Measurements from ENCODE around the gene STK32B.

STK32B gene

DNA sequence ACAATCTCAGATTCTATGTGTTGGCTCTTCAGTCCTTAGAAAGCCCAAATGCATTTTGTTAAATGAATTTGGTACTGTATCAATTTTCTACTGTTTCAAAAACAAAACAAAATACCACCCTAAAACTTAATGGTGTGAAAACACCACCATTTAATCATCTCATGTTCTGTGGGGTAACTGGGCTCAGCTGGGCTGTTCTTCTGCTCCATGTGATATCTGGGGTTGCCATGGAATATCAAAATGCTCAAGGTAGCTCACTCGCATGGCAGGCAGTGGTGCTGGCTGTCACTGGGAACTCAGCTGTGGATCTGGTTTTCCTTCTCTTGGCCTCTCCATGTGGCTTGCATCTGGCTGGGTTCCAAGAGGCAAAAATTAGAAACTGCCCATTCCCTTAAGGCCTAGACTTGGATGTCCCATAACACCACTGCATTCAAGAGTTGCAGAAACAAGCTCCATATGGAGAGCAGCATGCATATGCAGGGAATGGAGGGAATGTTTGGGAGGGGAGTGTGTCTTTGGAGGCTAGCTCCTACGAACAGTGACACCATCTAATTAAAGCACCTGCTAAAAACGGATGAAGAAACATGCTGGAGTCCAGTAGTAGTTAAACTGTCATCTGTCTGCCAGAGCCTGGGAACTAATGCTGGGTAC is 279.2 kb downstream of the STK32B start:
- no peak overlapping the region for H3K27ac ChIP-seq
- TF ChIP-seq ZFX (IDR thresholded peaks at IDR 0.05; ENCODE audit: borderline replicate concordance): no peak
- TF ChIP-seq, protein P1, sequence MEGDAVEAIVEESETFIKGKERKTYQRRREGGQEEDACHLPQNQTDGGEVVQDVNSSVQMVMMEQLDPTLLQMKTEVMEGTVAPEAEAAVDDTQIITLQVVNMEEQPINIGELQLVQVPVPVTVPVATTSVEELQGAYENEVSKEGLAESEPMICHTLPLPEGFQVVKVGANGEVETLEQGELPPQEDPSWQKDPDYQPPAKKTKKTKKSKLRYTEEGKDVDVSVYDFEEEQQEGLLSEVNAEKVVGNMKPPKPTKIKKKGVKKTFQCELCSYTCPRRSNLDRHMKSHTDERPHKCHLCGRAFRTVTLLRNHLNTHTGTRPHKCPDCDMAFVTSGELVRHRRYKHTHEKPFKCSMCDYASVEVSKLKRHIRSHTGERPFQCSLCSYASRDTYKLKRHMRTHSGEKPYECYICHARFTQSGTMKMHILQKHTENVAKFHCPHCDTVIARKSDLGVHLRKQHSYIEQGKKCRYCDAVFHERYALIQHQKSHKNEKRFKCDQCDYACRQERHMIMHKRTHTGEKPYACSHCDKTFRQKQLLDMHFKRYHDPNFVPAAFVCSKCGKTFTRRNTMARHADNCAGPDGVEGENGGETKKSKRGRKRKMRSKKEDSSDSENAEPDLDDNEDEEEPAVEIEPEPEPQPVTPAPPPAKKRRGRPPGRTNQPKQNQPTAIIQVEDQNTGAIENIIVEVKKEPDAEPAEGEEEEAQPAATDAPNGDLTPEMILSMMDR (IDR thresholded peaks at IDR 0.05): no peak

DNA sequence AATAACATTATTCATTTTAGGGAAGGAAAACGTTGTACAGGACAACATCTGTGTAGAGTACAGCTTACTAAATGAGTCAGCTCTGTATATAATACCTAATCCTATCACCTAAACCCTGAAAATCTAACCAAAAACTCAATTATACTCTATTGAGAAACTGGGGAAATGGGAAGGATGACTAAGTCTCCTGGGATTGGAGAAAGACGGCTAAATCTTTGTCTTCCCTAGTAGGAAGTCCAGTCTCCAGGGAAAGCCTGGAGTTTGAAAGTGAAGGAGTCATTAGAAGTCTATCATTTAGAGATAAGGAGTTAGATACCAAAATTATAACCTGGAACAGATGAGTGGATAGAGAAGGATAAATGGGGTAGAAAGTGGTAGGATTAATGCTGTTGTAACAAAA is 286.5 kb downstream of the STK32B start:
- no peak for TF ChIP-seq ZFX (IDR thresholded peaks at IDR 0.05; ENCODE audit: borderline replicate concordance)
- TF ChIP-seq, protein P1 (IDR thresholded peaks at IDR 0.05): no peak
- no peak overlapping the region for H3K27ac ChIP-seq

DNA sequence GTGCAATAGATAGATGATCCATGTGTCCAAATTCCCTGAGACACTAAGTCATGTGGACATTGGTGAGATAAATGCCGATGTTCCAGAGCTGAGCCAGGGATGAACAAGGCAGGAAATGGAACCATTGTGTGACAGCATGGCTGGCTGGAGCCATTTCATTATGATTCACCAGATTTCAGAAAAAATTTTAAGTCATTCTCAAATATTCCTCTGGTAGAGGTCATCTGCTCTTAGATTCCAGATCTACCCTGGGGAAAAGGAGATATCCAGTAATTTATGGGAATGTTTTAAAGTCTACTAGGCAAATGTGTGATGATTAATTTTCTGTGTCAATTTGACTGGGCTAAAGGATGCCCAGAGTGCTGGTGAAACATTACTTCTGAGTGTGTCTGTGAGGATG is 287.3 kb downstream of the STK32B start:
- H3K27ac ChIP-seq: no peak overlapping the region
- no peak for TF ChIP-seq ZFX (IDR thresholded peaks at IDR 0.05; ENCODE audit: borderline replicate concordance)
- TF ChIP-seq, protein P1 (IDR thresholded peaks at IDR 0.05): no peak

DNA sequence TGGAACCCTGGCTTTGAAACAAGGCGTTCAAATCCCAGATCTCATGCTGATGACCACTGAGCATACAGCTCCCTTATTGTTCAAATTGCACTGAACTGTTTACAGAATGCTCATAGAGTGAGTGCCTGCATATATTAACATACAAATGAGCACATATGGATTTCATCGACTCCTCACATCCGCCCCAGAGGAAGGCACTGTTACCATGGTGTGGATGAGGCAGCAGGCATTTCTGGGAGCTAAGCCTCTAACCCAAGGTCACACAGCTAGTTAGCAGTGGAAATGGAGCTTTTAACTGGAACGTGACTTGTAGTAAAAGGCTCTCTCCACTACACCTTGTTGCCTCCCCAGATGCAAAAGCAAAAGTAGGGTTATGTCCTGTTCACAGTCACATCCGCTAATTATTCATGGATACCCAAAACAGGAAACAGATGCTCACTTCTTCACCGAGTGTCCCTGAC is 289.7 kb downstream of the STK32B start:
- no peak for TF ChIP-seq ZFX (IDR thresholded peaks at IDR 0.05; ENCODE audit: borderline replicate concordance)
- TF ChIP-seq, protein P1 (IDR thresholded peaks at IDR 0.05): no peak

DNA sequence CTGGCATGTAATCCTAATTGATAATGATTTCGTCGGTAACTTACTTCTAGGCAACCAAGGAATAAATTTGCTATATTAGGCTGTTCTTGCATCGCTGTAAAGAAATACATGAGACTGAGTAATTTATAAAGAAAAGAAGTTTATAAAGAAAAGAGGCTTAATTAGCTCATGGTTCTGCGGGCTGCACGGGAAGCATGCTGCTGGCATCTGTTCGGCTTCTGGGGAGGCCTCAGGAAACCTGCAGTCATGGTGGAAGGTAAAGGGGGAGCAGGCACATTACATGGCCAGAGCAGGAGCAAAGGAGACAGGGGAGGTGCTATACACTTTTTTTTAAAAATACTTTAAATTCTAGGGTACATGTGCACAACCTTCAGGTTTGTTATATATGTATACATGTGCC is 290.2 kb downstream of the STK32B start:
- TF ChIP-seq, protein P1 (IDR thresholded peaks at IDR 0.05): no peak
- TF ChIP-seq ZFX (IDR thresholded peaks at IDR 0.05; ENCODE audit: borderline replicate concordance): no peak
- H3K27ac ChIP-seq: no peak overlapping the region

More for the DNA sequence above, 289.7 kb downstream of the STK32B start:
- no peak overlapping the region for H3K27ac ChIP-seq

DNA sequence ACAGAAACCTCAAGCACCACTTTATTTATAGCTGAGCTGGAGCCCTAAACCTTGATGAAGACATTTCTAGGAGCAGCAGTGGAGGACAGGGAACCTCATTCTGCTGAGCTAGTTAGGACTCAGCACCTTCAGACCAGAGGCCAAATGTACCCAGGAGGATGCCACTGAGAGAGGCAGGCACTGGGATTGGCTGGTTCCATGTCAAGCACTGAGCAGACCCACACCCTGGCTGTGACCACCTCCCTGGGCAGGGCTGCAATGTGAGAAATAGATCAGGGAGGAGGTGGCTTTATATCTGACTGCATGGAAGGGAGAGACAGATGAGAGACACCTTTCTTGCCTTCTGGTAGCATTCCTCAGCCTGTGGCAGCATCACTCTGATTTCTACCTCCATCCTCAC is 304.6 kb downstream of the STK32B start:
- no peak for TF ChIP-seq ZFX (IDR thresholded peaks at IDR 0.05; ENCODE audit: borderline replicate concordance)
- TF ChIP-seq, protein P1 (IDR thresholded peaks at IDR 0.05): no peak
- H3K27ac ChIP-seq: no peak overlapping the region

DNA sequence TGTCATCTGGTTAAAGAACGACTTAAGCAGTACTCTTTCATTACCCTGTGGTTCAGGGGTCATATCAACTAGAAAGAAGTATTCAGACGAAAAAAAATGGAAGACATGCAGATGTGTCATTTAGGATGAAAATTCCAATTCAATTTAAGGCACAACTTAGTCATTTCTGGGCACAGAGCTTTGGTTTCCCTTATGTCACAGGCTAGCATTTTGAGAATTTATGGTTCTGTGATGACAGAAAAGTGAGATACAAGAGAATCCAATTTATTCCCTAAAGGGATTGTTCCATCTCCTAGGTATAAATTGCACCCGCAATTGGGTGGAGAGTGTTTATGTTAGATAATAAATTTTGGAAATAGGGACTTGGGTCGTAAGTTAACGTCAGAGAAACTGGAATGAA is 306.6 kb downstream of the STK32B start:
- no peak for TF ChIP-seq ZFX (IDR thresholded peaks at IDR 0.05; ENCODE audit: borderline replicate concordance)
- no peak overlapping the region for H3K27ac ChIP-seq

DNA sequence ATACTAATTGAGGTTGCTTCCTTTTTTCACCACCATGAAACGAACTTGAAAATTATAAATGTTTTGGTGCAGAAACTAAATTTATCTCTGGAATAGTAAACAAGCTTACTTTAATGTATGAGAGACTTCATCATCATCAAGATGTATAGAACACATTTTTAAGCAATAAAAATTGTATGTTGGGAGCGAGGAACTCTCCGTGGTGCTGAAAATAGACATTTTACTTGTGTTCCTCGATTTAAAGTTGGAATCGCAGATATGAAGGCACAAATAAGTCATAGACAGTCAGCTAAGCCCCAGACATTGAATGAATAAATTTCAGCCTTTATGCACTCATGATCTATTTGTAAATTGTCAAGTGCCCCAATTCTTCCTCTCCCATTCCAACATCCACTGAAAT is 310.7 kb downstream of the STK32B start:
- no peak overlapping the region for H3K27ac ChIP-seq
- TF ChIP-seq, protein P1 (IDR thresholded peaks at IDR 0.05): no peak
- no peak for TF ChIP-seq ZFX (IDR thresholded peaks at IDR 0.05; ENCODE audit: borderline replicate concordance)

Data from 22Rv1 (cell line).